ENCODE data around the gene ARHGEF38.

- TF ChIP-seq CTCF (IDR thresholded peaks at IDR 0.05) (no peak), POLR2A (IDR thresholded peaks at IDR 0.05) (no peak)
Measured at GRCh38 chr4:105586638-105587328, 34.4 kb downstream of the ARHGEF38 start.
